HPDE6-E6E7 (cell line): Measurements from ENCODE around the gene STRAP.
"Not testable (repeated sequence)": the region's sequence is repeated elsewhere in the genome, so short reads cannot be mapped to it uniquely, and the experiment has no call there.

Source experiments
- DNase-seq: peaks from one replicate; pipeline ENCODE4 v3.0.0; 2011; ENCODE audit warnings: missing footprints; ENCODE audit errors: extremely low spot score

STRAP gene

DNA sequence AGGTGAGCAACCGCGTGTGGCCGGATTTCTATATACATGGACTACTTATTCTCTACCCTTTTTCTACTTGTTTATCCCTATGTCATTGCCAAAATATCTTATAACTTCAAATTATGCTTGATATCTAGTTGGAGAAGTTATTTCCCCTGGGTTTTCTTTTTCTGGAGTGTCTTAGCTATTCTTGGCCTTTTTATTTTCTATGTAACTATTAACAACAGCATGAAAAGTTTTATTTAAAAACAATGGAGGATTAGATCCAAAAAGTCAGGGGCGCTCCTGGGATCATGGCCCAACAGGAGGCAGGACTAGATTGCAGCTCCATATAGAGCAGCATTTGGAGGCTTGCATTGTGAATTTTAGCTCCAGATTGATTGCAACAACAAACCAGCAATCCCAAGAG, 8.6 kb upstream of the STRAP start:
- no peak for DNase-seq

DNA sequence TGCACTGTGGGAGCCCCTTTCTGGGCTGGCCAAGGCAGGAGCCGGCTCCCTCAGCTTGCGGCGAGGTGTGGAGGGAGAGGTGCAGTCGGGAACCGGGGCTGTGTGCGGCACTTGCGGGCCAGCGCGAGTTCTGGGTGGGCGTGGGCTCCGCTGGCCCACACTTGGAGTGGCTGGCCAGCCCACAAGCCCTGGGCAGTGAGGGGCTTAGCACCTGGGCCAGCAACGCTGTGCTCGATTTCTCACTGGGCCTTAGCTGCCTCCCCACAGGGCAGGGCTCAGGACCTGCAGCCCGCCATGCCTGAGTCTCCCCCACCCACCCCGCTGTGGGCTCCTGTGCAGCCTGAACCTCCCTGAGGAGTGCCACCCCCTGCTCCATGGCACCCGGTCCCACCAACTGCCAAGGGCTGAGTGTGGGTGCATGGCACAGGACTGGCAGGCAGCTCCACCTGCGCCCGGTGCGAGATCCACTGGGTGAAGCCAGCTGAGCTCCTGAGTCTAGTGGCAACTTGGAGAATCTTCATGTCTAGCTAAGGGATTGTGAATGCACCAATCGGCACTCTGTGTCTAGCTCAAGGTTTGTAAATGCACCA, 7.5 kb upstream of the STRAP start:
- not testable (repeated sequence) for DNase-seq

DNA sequence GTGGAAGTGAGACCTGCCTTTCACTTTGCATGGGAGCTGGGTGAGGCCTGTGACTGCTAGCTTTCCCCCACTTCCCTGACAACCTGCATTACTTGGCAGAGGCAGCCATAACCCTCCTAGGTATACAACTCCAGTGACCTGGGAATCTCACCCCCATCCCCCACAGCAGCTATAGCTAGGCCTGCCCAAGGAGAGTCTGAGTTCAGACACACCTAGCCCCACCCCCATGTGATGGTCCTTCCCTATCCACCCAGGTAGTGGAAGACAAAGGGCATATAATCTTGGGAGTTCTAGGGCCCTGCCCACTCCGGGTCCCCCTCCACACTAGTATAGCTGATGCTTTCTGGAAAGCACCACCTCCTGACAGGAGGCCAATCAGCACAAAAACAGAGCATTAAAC, 6.3 kb upstream of the STRAP start:
- DNase-seq, result no peak

DNA sequence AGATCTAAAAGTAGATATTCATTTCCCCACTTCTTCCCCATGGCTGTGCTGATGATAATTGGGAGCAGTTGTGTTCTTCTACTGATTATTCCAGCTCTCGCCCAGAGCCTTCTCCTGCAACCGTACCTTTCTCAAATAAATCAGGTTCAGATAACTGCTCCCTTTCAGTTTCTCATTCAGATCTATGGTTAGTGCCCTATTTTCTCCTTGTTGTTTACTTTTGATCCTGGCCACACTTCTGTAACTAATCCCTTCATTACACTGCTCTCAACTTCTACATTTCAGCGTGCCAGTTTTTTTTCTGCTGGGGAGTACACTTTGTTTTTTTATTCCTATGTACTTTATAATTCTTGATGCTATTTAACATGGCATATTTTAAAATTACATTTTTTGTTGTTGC, 2.8 kb upstream of the STRAP start:
- no peak for DNase-seq

DNA sequence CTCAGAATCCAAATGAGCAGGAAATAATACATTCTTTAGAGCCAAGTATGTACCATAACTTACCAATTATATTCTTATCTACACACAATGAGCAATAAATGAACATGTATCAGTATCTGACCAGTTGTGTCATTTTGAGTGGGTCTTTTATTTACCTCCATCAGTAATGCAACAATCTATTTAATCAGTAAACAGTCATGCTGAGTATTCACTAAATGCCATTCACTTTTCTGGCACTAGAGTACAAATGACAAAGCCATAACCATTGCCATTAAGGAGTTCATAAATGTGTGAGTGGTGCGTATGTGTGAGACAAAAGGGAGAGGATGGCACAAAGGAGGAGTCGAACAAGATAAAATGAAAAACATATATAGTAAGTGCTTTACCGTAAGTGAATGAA, 1.5 kb upstream of the STRAP start:
- no peak for DNase-seq

DNA sequence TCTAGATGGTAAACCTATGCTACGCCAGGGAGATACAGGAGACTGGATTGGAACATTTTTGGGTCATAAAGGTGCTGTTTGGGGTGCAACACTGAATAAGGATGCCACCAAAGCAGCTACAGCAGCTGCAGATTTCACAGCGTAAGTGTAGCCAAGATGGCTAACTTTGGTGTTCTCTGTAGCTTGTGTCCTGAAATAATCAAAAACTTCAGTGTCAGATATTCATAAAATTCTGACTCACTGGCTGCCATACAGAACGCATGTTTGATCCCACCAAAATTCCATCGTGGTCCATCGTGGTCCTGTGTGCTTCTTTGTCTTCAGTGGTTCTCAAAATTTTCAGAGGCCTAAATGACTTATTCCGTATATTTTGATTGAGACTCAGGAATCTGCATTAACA, 1.3 kb downstream of the STRAP start:
- no peak for DNase-seq

DNA sequence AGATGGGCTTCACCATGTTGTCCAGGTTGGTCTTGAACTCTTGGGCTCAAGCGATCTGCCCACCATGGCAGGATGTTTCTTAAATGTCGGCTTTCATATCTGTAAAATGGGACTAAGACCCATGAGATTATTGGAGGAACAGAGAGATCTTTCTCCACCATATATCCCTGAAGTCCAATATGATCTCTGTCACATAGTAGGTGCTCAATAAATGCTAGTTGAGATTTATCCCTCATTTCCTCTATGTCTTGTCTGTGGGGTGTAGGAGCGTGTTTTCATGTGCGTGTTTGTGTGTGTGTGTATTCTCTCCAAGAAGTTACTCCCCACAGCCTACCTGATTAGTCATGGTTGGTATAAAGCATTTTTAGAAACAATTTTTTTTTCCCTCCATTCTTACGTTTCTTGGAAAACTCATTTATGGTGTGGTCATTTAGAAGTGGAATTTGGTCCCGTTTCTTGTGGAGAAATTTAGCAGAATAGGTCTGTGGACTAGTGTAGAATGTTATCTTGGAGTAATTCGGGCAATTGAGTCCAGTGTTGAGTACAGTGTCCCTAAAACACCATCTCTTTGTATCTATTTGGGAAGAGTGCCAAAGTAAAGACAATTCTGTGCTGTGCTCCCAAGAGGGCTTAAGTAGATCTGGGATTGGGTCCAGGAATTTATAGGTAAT, 4.3 kb downstream of the STRAP start:
- no peak for DNase-seq

DNA sequence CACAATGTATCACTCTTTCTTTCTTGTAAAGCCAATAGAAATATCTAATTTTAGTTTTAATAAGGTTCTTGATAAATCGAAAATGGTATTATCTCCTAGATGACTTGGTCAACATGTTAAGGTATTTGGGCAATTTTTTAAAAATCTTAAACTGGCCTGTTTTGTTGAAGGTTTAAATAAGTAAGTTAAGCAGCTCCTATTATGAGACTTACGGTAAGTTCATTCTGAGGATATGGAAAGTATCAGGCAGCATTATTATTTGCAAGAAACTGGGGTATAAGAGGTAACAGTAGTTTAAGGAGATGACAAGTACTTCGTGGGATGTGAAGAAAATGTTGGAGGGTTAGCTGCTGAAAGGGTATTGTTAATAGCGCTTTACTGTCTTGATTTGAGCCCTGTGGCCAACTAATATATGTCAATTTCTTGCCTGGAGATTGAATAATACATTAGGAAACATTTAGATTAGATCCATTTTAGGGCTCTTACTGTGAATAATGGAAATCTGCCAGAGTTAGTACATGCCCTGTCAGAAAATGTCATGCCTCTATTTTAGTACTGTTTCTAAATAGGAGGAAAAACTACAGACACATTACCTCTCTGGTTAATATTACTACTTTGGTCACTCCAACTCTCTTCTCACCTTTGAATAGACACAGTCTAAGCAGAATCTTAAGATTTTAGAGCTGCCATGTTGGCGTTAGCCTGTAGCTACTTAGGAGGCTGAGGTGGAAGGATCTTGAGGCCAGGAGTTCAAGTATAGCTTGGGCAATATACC, 5.0 kb downstream of the STRAP start:
- DNase-seq, result no peak

DNA sequence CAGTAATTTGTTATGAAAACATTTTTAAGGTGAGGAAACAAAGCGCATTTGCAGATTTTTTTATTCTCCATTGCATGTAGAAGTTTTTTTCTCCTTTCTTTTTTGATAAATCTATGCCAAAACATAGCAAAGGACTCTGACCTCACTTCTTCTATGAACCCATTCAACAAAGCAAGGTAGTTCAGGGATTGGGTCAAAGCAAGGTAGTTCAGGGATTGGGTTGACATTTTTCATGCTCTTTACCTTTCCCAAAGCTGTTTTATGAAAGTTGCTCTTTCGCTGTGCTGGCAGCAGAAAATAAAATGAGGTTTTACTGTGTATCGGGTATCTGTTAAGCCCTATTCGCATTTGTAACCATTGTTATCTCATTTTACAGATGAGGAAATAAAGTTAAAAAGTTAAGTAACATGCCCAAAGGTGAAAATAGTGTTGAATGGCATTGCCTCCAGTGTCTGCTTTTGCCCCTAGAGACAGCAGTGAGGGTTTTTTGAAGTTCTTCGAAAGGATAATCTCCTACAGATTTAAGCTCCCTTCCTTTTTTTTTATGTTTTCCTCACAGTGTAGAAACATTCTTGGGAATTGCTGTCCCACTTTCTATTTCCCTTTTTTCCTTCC, 10.6 kb downstream of the STRAP start:
- DNase-seq, result no peak

DNA sequence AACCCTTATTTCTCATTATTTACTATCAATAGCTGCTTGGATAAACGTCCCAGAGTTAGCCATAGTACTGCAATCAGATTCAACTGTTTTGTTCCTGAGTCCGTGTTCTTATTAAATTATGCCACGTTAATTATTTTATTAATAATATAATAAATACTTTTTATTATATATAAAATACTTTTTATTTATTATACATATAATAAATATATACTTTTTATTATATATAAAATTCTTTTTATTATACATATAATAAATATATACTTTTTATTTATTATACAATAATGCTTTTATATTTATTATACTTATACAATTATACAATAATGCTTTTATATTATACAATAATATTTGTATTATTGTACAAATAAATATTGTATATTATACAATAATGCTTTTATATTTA, 11.1 kb downstream of the STRAP start:
- DNase-seq, result no peak

DNA sequence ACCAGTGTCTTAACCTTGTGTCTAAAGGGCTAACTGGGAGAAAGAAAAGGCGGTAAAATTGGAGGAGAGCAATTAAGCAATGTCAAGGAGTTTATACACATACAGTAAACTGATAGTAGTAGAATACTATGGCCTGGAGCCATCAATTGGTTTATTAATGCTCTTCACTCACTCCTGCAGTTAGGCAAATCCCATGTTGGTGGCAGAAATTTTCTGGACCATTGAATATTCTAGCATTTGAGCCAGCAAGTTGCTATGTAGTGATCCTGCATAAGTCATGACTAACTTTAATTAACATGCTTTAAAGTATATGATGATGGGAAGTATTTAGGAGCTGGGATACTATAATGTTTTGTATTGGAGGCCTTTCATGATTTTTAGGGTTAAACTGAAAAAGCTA, 14.7 kb downstream of the STRAP start:
- DNase-seq, result no peak

DNA sequence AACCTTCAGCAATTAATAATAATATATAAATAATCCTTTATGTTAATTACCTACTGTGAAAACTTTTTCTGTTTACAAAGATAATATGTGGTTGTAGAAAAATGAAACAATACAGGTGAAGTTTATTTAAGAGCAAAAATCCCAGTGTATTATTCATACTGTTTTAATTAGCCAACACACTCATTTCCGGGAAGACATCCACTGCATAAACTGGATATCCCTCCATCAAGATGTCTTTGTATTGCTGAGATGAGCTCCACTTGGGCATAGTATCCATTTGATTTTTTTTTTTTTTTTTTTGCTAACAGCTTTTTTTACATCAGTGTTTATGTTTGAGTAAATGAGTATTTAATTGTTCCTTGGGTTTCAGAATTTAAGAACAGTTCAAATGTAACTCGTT, 15.2 kb downstream of the STRAP start:
- DNase-seq, result no peak

DNA sequence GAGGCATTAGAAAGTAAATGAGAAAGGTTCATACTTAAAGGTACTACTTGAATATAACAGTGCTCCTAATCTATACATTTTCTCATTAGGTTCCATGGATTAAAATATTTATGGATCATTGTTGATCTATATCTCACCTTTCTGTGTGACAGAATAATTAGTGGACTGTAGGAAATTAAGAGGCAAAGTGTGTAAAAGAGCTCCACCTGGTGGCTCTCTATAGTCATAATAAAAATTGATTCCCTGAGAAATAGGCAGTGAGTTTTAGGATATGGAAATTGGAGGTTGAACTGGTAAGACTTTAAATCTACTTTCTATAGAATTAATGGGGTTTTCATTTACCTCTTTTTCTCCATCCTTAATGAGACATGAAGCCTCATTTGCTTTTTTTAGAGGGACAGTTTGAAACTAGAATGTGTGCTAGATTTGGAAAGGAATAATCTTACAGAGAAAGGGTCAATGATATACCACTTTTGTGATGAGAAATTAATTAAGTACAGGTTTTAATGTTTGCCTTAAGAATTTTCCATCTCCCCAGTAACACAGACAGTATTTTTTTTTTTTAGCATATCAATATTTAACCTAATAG, 17.2 kb downstream of the STRAP start:
- DNase-seq, result no peak

DNA sequence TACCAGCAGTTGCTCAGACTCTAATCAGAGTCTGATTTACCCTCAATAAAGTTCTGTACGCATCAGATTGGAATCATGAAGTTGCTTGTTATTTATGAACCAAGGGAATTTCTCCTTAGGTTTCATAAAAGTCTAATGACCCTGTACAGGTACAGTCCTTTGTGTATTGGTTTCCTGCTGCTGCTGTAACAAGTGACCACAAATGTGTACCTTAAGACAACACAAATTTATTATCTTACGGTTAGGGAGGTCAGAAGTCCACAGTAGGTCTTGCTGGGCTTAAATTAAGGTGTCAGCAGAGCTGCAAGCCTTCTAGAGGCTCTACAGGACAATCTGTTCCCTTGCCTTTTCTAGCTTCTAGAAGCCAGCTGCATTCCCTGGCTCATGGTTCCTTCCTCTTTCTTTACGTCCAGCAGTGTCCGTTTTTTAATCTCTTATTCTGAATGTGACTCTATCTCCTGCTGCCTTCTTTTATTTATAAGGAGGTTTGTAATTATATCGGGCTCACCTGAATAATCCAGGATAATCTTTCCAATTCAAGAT, 22.3 kb downstream of the STRAP start:
- no peak for DNase-seq

DNA sequence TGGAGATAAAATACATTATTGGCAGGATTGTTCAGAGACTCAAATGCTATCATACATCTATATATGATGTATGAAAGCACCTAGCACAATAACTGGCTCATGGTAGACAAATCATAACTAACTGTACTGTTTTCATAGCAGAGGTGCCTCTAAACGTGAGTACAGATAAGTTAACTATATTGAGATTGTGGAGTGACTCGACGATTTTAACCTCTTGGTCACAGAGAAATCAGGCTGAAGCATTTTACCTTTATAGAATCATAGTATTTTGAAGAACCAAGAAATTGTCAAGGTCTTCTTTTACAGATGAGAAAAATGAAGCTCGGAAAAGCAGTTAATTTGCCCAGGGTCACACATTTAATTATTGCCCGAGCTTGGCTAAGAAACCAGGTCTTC, 28.3 kb downstream of the STRAP start:
- DNase-seq, result no peak

DNA sequence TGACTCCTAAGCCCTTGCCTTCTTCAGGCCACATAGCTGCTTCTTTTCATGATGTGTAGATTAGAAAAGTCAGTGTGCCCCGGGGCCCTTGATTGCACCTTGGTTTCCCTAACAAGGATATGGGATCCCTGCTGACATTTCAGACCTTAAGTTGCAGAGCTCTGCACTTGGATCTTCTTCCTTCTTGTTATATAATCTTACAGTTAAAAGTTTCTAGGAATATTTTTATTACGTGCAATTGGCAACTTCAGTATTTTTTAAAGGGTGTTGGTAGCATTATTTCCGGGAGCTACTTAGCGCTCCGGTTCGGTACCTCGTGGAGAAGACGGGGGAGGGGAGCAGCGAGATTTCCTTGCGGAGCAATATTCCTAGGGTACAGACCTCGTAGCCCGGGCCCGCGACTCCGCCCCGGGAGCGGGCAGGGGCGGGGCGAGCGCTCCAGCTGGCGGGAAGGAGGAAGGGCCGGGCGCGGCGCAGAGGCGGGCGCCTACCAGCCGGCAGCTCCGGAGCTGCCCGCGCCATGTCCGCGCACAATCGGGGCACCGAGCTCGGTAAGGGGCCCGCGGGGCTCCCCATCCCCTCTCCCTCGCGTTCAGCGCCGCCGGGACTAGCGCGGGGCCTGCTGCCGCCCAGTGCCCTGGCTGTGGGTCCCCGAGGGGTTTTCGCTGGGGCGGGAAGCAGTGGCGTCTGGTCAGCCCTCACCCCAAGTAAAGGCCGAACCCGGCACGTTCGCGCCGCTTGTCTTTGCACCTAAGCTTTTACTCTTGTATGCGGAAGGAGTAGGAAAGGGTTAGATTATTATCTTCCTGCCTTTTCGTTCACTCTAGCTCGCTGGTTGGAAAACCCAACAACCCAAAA, 28.9 kb downstream of the STRAP start, which contains the start of gene DERA:
DERA (plus strand) TSS at position 469 of the 858 bp plus-strand sequence; CDS start at position 521, 52 bp downstream.
- DNase-seq, result peak; percentile 64

DNA sequence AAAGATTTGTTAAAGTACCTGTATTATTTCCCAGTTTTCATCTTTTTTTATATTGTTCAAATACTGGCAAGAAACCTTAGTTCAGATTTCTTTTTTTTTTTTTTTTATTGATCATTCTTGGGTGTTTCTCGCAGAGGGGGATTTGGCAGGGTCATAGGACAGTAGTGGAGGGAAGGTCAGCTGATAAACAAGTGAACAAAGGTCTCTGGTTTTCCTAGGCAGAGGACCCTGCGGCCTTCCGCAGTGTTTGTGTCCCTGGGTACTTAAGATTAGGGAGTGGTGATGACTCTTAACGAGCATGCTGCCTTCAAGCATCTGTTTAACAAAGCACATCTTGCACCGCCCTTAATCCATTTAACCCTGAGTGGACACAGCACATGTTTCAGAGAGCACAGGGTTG, 29.7 kb downstream of the STRAP start:
- DNase-seq, result not testable (repeated sequence)

DNA sequence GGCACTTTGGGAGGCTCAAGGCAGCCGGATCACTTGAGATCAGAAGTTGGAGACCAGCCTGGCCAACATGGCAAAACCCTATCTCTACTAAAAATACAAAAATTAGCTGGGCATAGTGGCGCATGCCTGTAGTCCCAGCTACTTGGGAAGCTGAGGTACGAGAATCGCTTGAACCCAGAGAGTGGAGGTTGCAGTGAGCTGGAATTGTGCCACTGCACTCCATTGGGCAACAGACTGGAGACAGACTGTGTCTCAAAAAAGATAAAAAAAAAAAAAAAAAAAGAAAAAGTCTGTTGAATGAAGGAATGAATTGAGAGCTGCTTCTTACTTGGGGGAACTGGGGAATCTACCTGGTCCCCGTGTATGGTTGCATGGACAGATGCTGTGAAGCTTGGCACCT, 31.9 kb downstream of the STRAP start:
- not testable (repeated sequence) for DNase-seq

DNA sequence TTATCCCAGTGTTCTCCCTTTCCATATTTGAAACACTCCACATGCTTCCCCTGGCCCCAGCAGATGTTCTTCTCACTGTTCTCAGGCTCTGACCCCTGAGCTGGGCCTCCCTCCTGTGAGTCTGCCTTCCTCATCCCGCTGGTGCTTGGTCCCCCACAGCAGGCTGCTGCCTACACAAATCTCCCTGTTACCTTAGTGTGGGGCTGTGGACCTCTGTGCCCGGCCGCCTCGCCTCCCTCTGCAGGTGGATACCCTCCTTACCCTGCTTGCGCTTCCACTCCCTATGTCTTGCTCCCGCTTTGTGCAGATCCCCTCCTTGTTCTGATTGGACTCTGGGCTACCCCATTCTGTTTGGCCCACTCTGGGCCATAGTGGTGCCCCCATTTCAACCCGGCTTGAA, 35.9 kb downstream of the STRAP start:
- DNase-seq, result no peak

DNA sequence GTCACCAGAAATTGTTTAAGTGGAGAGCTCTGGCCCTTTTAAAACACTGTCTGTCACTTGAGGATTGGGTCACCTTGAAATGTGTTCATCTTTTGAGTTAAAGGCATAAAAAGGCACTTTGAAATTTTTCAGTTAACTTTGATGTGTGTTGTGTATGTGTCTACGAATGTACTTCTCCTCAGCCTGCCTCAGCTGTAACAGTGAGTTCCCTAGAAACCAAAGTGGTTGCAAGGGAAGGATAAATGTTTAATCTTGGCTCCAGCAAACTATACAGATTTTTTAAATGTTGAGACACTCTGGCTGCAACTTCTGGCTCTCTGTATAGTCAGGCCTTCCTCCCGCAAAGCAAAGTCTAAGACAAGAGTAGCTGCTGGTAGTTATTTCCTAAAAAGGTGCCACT, 37.2 kb downstream of the STRAP start:
- no peak for DNase-seq

DNA sequence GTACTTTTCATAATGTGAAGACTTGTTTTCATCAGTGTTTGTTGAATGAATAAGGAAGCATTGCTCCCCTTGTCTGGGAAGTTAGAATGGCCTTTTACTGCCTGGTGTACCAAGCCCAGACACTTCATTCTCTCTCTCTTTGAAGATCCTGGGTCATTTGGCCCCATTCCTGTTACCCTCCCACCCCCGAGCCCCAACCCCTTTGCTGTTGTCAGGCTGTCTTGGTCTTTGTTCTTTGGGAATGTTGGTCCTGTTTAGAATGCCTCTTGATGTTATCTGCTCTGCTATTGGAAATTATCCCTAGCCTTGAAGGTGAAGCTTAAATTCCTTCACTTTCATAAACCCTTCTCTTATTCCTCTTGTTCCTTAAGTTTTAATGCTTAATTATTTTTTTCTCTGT, 42.8 kb downstream of the STRAP start:
- no peak for DNase-seq
